ENCODE measurements around the gene SLC5A11.

The SLC5A11 gene

DNA sequence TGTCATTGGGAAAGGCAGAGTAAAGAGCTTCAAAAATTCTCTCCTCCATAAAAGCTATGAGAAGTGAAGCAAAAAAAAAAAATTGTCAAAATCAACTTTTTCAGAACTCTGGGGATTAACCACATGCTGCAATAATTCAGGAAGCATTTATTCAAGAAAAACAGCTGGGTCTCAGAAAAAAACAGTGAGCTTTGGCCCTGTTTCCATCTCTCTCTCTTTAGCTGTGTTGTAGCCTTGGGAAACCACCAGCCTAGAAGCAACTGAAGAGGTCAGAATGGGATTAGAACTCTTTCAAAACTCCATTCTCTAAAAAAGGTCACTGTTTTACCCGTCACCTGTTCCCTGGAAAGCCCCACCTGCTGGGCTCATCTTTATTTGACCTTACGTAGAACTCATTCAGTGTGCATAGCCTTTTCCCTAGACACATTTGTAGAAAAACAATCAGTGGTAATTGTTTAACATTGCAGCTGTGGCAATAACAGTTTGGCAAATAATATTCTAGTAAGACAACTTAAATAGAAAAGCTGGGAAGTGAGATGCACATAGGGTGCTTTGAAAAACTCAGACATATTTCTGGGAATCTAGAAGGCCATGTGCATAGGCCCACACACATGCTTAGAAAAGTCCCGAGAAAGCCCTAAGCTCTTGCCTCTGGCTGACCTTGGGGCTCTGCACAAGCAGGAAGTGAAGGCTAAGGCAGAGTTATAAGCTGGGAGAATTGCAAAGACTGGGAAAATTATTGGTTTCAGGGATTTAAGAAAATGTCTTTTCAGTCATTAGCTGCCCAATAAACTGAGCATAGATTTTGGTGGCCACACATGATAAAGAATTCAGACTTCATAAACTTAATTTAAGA, 18.0 kb downstream of the SLC5A11 start:
- TF ChIP-seq GATA2 (IDR thresholded peaks at IDR 0.05; ENCODE audit: low read depth, low read length) (no peak), GATA3 (IDR thresholded peaks at IDR 0.05; ENCODE audit: low read depth, low read length) (no peak)

DNA sequence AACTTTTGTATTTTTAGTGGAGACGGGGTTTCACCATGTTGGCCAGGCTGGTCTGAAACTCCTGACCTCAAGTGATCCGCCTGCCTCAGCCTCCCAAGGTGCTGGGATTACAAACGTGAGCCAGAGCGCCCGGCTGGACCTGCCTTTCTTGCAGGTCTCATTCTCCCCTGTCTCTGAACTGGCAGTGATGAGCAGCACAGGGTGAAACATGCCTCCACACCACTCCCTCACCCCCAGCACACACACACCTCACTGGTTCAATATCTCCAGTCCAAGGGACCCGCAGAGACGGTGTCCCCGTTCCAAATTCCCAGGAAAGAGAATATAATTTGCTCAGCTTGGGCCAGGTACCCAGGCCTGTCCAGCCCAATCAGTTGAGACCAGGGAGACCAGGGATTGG, 23.3 kb downstream of the SLC5A11 start:
- no peak for TF ChIP-seq GATA2 (IDR thresholded peaks at IDR 0.05; ENCODE audit: low read depth, low read length)
- no peak for TF ChIP-seq GATA3 (IDR thresholded peaks at IDR 0.05; ENCODE audit: low read depth, low read length)

DNA sequence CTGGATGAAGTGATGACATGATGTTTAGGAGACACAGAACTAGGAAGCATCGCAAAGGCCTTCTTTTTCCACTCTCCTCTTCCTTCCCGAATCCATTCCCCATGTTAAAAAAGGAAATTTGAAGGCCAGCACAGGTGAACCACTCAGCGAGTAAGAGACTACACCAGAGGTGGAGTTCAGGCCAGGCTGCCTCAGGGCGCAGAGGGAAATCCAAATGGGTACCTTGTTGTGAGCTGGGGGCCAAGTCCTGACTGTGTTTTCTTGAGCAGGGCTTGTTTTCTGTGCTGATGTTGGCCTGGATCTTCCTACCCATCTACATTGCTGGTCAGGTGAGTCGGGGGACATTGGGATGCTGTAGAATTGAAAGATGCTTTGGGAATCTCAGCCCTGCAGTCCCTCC, 26.1 kb downstream of the SLC5A11 start:
- TF ChIP-seq GATA3 (IDR thresholded peaks at IDR 0.05; ENCODE audit: low read depth, low read length) (no peak), GATA2 (IDR thresholded peaks at IDR 0.05; ENCODE audit: low read depth, low read length) (no peak)

DNA sequence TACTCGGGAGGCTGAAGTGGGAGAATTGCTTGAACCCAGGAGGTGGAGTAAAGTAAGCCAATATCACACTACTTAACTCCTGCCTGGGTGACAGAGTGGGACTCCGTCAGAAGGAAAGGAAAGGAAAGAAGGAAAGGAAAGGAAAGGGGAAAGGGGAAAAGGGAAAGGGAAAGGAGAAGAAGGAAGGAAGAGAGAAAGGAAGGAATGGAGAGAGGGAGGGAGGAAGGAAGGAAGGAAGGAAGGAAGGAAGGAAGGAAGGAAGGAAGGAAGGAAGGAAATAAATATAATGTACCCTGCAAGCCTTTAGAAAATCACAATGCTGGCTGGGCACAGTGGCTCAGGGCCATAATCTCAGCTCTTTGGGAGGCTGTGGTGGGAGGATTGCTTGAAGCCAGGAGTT, 27.3 kb downstream of the SLC5A11 start:
- no peak for TF ChIP-seq GATA3 (IDR thresholded peaks at IDR 0.05; ENCODE audit: low read depth, low read length)
- no peak for TF ChIP-seq GATA2 (IDR thresholded peaks at IDR 0.05; ENCODE audit: low read depth, low read length)

DNA sequence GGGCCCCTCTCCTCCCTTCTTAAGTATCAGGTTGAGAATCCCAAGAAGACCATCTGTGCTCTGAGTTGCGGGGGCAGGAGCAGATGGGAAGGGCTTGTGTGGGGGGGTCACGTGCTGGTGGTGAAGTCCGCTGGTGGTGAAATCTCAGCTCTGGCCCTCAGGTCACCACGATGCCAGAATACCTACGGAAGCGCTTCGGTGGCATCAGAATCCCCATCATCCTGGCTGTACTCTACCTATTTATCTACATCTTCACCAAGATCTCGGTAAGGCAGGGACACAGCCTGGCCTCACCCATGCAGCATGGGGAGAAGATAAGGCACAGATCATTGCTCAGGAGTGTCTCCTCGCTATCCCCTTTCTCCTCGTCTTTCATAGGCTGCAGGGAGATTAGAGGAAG, 29.7 kb downstream of the SLC5A11 start:
- TF ChIP-seq GATA3 (IDR thresholded peaks at IDR 0.05; ENCODE audit: low read depth, low read length) (no peak), GATA2 (IDR thresholded peaks at IDR 0.05; ENCODE audit: low read depth, low read length) (no peak)

DNA sequence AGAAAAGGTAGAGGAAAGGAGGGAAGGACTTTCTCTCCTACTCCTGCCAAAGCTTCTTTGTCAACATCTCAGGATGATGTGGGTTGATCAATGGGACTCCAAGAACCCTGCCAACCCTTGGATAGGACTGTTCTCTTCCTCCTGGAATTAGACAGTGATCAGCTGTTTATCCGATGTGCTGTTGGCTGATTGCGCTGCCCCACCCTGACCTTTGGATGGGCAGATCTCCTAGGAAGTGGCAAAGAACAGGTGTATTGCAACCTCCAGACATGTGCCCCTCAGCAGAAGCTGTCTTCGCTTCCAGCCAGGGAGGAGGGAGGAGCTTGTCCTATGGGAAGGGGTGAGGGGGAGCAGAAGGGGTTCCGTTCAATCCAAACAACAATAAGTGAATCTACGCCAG, 30.5 kb downstream of the SLC5A11 start:
- TF ChIP-seq GATA2 (IDR thresholded peaks at IDR 0.05; ENCODE audit: low read depth, low read length) (no peak), GATA3 (IDR thresholded peaks at IDR 0.05; ENCODE audit: low read depth, low read length) (no peak)

DNA sequence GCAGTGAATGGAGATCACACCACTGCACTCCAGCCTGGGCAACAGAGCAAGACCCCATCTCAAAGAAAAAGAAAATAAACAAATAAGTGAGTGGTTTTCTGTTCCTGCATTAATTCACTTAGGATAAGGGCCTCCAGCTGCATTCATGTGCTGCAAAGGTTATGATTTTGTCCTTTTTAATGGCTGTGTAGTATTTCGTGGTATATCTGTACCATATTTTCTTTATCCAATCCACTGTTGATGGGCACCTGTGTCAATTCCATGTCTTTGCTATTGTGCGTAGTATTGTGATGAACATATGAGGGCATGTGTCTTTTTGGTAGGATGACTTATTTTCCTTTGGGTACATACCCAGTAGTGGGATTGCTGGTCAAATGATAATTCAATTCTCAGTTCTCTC, 33.9 kb downstream of the SLC5A11 start:
- TF ChIP-seq GATA3 (IDR thresholded peaks at IDR 0.05; ENCODE audit: low read depth, low read length), result no peak
- TF ChIP-seq GATA2 (IDR thresholded peaks at IDR 0.05; ENCODE audit: low read depth, low read length), result no peak

DNA sequence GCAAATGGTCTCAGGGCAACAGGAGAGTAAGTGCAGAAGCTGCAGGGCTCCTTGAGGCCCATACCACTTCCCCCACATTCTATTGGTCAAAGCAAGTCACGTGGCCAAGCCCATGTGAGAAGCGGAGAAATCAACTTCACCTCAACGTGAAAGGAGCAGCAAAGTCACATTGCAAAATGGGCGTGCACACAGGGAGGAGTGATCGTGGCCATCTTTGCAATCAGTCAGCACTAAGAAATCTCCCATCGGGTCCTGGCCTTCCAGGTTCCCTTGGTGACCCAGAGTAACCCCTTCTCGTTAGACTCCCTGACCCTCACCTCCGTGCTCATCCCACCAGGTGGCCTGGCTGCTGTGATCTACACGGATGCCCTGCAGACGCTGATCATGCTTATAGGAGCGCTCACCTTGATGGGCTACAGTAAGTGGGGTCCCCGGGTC, 38.0 kb downstream of the SLC5A11 start:
- no peak for TF ChIP-seq GATA2 (IDR thresholded peaks at IDR 0.05; ENCODE audit: low read depth, low read length)
- no peak for TF ChIP-seq GATA3 (IDR thresholded peaks at IDR 0.05; ENCODE audit: low read depth, low read length)

DNA sequence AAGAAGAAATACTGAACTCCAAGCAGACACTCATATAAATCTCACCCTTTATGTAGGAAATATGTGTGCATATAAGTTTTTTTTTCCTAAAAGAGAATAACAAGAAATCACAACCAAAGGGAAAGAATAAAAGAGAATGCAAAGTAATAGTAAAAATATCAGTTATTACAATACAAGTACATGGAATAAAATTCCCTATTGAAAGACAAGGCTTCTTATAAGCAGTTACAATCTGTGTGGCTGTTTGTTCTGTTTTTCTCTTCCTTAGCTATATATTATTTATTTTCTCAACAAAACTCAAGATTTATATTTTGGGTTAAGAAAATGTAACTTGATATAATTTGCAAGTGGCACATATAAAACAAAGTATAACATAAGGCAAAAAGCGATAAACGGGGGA, 41.7 kb downstream of the SLC5A11 start:
- no peak for TF ChIP-seq GATA3 (IDR thresholded peaks at IDR 0.05; ENCODE audit: low read depth, low read length)
- no peak for TF ChIP-seq GATA2 (IDR thresholded peaks at IDR 0.05; ENCODE audit: low read depth, low read length)

DNA sequence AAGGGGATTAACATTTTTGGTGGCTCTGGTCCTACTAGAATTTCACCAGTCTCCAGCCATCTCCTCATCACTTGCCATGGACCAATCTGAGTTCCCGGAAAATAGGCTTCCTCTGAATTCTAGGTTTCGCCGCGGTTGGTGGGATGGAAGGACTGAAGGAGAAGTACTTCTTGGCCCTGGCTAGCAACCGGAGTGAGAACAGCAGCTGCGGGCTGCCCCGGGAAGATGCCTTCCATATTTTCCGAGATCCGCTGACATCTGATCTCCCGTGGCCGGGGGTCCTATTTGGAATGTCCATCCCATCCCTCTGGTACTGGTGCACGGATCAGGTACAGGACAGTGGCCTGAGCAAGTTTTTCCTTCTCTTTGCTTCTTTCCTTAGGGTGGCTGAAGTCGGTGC, 45.0 kb downstream of the SLC5A11 start:
- TF ChIP-seq GATA3 (IDR thresholded peaks at IDR 0.05; ENCODE audit: low read depth, low read length), result no peak
- no peak for TF ChIP-seq GATA2 (IDR thresholded peaks at IDR 0.05; ENCODE audit: low read depth, low read length)

DNA sequence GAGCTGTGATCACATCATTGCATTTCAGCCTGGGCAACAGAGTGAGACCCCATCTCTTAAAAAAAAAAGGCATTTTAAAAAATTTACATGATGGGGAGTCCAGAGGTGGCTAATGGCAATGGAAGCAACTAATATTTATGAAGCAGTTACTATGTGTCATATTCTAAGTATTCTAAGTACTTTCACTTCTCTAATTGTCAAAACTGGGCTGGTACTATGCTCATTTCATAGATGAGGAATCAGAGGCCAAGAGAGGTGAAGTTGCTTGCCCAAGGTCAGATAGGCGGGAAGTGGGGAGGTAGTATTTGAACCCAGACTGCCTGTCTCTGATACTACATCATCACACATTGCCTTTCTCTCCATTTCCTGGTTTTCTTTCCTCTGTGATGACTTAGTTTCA, 50.7 kb downstream of the SLC5A11 start:
- TF ChIP-seq GATA3 (IDR thresholded peaks at IDR 0.05; ENCODE audit: low read depth, low read length), result no peak
- TF ChIP-seq GATA2 (IDR thresholded peaks at IDR 0.05; ENCODE audit: low read depth, low read length), result no peak

DNA sequence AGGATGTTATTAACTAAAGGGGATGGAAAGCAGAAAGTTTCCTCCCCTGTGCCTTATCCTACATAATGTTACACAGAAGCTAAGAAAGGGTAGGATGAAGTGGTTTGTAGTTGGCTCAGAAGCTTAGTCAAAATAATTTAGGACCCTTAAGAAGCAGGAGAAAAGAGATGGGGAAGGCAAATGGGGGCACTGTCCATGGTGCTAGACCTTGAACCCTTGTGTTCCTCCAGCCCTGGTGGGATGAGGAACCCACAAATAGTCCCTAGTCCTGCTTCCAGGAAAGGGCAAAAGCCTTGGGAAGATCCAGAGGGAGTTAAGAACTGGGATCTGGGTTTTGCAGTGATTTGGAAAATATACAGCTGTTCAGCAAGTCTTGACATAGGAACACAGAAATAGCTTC, 54.5 kb downstream of the SLC5A11 start:
- TF ChIP-seq GATA2 (IDR thresholded peaks at IDR 0.05; ENCODE audit: low read depth, low read length), result no peak
- TF ChIP-seq GATA3 (IDR thresholded peaks at IDR 0.05; ENCODE audit: low read depth, low read length), result no peak

DNA sequence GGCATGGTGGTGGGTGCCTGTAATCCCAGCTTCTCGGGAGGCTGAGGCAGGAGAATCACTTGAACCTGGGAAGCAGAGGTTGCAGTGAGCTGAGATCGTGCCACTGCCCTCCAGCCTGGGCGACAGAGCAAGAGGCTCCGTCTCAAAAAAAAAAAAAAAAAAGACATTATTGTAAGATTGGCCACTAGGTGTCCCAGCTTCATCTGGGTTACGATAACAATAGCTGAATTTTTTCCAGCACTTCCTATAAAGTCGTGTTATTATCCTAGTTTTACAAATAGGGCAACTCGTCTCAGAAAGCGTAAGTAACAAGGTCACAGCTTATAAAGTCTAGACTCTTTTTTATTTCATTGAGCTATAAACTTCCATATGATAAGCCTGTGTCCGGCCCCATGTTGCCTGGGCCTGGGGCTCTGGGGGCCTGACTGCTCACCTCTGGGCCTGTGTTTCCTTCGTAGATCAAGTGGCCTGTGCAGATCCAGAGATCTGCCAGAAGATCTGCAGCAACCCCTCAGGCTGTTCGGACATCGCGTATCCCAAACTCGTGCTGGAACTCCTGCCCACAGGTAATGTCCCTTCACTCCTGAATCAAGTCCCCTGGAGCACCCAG, 60.5 kb downstream of the SLC5A11 start:
- TF ChIP-seq GATA2 (IDR thresholded peaks at IDR 0.05; ENCODE audit: low read depth, low read length) (no peak), GATA3 (IDR thresholded peaks at IDR 0.05; ENCODE audit: low read depth, low read length) (no peak)

DNA sequence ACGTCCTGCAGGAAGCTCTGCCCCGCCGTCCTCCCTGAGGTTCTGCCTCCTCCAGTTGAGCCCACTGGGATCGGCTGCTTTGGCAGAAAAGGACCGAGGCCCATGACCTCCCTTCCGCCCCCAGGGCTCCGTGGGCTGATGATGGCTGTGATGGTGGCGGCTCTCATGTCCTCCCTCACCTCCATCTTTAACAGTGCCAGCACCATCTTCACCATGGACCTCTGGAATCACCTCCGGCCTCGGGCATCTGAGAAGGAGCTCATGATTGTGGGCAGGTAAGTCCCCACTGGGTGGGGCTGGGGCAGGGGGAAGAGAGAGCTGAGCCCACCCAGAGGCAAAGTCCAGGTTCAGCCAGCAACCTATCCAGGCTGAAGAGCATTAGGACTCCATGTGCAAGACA, 61.1 kb downstream of the SLC5A11 start:
- TF ChIP-seq GATA2 (IDR thresholded peaks at IDR 0.05; ENCODE audit: low read depth, low read length) (no peak), GATA3 (IDR thresholded peaks at IDR 0.05; ENCODE audit: low read depth, low read length) (no peak)

DNA sequence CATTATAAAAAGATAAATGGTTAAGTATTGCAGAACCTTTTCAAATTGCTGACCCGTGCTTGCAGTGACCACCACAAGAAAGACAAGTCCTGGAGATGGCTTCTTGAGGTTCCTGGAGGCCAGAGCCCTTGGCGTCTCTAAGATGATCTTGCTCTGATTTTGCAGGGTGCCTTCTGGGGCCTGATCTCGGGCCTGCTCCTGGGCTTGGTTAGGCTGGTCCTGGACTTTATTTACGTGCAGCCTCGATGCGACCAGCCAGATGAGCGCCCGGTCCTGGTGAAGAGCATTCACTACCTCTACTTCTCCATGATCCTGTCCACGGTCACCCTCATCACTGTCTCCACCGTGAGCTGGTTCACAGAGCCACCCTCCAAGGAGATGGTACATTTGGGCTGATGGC, 63.0 kb downstream of the SLC5A11 start:
- TF ChIP-seq GATA2 (IDR thresholded peaks at IDR 0.05; ENCODE audit: low read depth, low read length), result no peak
- TF ChIP-seq GATA3 (IDR thresholded peaks at IDR 0.05; ENCODE audit: low read depth, low read length), result no peak
